ENCODE results near the gene ZNF462. TPM values are rescaled to one million over a fixed set of nuclear protein-coding genes. Genes with fewer than 3 reads are reported as not detected.

Gene ZNF462
- total RNA-seq, 4 donors from 2014 or later, result 17.8 to 22.3 (median 21.4) TPM

DNA sequence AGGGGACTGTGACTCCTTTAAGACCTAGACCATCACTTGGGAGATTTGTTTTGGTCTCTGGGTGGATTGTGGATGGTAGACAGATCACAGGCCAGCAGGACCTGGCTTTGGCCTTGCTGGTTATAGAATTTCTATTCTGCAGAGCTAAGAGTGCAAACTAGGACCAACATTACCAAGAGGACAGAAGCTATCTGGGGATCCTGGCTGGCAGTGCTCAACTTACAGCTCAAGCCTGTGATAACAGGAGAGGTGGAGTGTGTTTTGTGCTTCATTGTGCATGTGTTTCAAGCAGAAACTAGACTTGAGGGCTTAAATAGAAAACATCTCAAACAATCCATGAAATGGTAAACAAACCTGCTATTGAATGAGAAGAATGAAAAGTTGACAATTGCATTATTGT lies 106.7 kb downstream of the ZNF462 start:
- H3K4me3 ChIP-seq, result no peak overlapping the region
- TF ChIP-seq POLR2A (IDR thresholded peaks at IDR 0.05), result no peak
- TF ChIP-seq, protein P1, sequence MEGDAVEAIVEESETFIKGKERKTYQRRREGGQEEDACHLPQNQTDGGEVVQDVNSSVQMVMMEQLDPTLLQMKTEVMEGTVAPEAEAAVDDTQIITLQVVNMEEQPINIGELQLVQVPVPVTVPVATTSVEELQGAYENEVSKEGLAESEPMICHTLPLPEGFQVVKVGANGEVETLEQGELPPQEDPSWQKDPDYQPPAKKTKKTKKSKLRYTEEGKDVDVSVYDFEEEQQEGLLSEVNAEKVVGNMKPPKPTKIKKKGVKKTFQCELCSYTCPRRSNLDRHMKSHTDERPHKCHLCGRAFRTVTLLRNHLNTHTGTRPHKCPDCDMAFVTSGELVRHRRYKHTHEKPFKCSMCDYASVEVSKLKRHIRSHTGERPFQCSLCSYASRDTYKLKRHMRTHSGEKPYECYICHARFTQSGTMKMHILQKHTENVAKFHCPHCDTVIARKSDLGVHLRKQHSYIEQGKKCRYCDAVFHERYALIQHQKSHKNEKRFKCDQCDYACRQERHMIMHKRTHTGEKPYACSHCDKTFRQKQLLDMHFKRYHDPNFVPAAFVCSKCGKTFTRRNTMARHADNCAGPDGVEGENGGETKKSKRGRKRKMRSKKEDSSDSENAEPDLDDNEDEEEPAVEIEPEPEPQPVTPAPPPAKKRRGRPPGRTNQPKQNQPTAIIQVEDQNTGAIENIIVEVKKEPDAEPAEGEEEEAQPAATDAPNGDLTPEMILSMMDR (IDR thresholded peaks at IDR 0.05), result no peak
- peaks cover 0 to 41% (median 5%) of the 10 kb centered on the region in 3 donors for H3K36me3 ChIP-seq
- no peaks in the 10 kb centered on the region for H3K4me1 ChIP-seq
- no peaks in the 10 kb centered on the region for H3K9me3 ChIP-seq
- DNase-seq, result no peak
- intact Hi-C loops (cut with DNase I), result no loop called here
- H3K27me3 ChIP-seq, result no peaks in the 10 kb centered on the region
- H3K27ac ChIP-seq, result no peak overlapping the region

DNA sequence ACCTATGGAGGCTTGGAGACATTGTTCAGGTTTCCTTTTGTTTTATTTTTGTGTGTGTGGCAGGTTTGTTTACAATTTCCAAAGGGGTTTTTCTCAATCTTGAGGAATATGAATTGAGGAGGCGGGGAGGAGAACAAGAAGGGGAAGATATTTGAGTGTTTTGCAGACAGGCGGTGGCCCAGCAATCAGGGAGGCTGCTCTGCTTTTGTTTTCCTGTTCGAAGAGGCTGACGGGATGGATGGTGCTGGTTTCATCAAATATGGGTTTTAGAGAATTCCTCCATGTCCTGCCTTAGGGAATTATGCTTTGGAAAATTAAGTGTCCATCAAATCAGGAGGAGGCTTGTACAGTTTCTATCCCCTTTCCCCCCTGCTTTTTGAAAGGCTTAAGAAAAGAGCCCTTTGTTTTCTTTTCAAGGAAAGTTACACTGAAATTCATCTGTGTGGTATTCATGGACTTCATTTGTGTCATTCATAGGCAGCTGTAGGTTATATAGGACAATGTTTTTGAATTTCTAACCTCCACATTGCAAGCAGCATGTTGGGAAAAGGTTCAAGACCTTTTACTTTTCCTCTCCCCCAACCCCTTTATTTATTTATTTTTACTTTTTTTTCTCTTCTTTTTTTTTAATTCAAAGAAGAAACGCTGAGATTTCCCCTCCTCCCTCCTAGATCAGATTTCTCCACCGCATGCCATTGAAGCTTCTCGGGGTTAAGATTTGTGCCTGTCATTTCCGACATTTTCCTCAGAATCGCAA lies 107.4 kb downstream of the ZNF462 start:
- H3K4me3 ChIP-seq, result no peak overlapping the region
- peaks cover 0 to 48% (median 5%) of the 10 kb centered on the region in 3 donors for H3K36me3 ChIP-seq
- no peaks in the 10 kb centered on the region for H3K4me1 ChIP-seq
- DNase-seq, result no peak
- 77 to 85% methylated on average over 8 to 9 of the region's 9 CpGs for WGBS, 2 donors
- no peaks in the 10 kb centered on the region for H3K9me3 ChIP-seq
- no peaks in the 10 kb centered on the region for H3K27me3 ChIP-seq
- H3K27ac ChIP-seq, result no peak overlapping the region
- intact Hi-C loops (cut with DNase I), result no loop called here
- TF ChIP-seq POLR2A (IDR thresholded peaks at IDR 0.05), result no peak
- TF ChIP-seq, protein P1 (IDR thresholded peaks at IDR 0.05), result no peak

DNA sequence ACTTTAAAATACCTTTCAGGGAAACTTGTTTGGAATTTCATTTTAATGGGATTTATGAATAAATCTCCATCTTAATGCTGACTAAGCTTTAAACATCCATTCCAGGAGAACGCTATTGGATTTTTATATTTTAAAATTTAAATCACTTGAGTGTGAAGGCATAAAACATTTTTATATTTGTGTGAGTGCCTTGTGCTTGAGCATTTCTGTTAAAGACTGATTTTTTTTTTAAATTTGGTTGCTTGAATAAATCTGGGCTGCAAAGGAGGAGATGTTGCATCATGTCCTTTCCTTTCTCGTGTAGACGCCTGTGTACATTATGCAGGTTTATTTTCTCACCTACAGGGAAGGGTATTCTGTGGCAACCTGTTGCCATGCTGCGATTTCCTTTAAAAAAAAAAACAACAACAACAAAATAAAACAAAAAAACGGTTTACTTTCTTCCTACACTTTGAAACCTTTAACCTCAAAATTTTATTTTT lies 108.1 kb downstream of the ZNF462 start:
- 78 to 81% methylated on average over 5 of the region's 5 CpGs for WGBS, 2 donors
- no peak for DNase-seq
- TF ChIP-seq, protein P1 (IDR thresholded peaks at IDR 0.05), result no peak
- TF ChIP-seq POLR2A (IDR thresholded peaks at IDR 0.05), result no peak
- intact Hi-C loops (cut with DNase I), result no loop called here
- no peaks in the 10 kb centered on the region for H3K9me3 ChIP-seq
- H3K27me3 ChIP-seq, result no peaks in the 10 kb centered on the region
- H3K27ac ChIP-seq, result no peak overlapping the region
- H3K36me3 ChIP-seq, result peaks cover 0 to 54% (median 5%) of the 10 kb centered on the region in 3 donors
- H3K4me1 ChIP-seq, result no peaks in the 10 kb centered on the region
- H3K4me3 ChIP-seq, result no peak overlapping the region

DNA sequence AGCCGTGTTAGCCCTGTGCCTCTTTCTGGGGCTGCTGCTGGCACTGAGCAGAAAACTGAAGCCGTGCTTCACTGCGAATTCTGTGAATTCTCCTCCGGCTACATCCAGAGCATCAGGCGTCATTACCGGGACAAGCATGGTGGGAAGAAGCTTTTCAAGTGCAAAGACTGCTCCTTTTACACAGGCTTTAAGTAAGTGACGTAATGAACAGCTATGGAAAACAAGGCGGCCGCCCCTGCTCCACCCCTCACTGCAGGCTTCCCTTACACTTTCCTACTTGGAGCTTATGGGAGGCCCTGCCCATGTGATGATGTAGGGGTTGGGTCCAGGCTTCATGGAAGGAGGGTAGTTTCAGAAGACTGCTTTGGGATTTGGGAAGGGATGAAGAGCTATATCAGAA lies 109.1 kb downstream of the ZNF462 start:
- no peak overlapping the region for H3K4me3 ChIP-seq
- no peaks in the 10 kb centered on the region for H3K9me3 ChIP-seq
- no peak for DNase-seq
- H3K27ac ChIP-seq, result no peak overlapping the region
- WGBS, 2 donors, result 76 to 98% methylated on average over 7 to 9 of the region's 9 CpGs
- peaks cover 6 to 65% (median 7%) of the 10 kb centered on the region in 3 donors for H3K36me3 ChIP-seq
- H3K4me1 ChIP-seq, result no peaks in the 10 kb centered on the region
- no peak for TF ChIP-seq POLR2A (IDR thresholded peaks at IDR 0.05)
- intact Hi-C loops (cut with DNase I), result no loop called here
- H3K27me3 ChIP-seq, result no peaks in the 10 kb centered on the region

DNA sequence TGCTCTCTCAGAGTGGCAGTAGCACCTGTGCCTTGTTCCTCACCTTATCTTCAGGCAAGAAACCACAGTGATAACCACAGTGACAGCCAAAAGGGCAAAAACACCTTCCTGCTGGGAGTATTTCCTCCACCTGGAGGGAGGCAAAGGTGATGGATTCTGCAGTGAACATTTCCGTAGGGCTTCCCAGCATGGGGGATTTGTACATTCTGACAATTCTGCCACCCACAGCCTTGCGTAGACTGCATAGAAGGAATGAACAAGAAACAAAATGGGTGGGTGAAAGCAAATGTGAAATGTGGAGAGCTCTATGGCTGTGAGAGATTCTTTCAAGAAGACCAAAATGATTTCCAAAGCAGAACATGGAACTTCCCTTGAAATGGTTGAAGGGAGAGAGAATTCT lies 111.4 kb downstream of the ZNF462 start:
- DNase-seq, result no peak
- WGBS, 2 donors, result 95 to 97% methylated on average over 2 of the region's 2 CpGs
- no peaks in the 10 kb centered on the region for H3K4me1 ChIP-seq
- H3K4me3 ChIP-seq, result no peak overlapping the region
- intact Hi-C loops (cut with DNase I), result no loop called here
- peaks cover 6 to 88% (median 10%) of the 10 kb centered on the region in 3 donors for H3K36me3 ChIP-seq
- H3K9me3 ChIP-seq, result no peaks in the 10 kb centered on the region
- H3K27me3 ChIP-seq, result no peaks in the 10 kb centered on the region
- no peak for TF ChIP-seq POLR2A (IDR thresholded peaks at IDR 0.05)
- TF ChIP-seq, protein P1 (IDR thresholded peaks at IDR 0.05), result no peak
- no peak overlapping the region for H3K27ac ChIP-seq
